HG03135 (cell line): ENCODE results near the gene EGLN3.
"Not testable (repeated sequence)": the region's sequence is repeated elsewhere in the genome, so short reads cannot be mapped to it uniquely, and the experiment has no call there.

Experiments used
- ATAC-seq: cut with Tn5 transposase; IDR thresholded peaks from one replicate; pipeline ENCODE4 v1.9.1; 2021; ENCODE audit warnings: mild to moderate bottlenecking, moderate library complexity; ENCODE audit not compliant: unreplicated experiment

The EGLN3 gene

GRCh38 chr14:33938131-33938949, 12.5 kb downstream of the EGLN3 start:
- no peak for ATAC-seq

- ATAC-seq, result no peak
Observed at GRCh38 chr14:33936391-33936790, 14.5 kb downstream of the EGLN3 start.

GRCh38 chr14:33934938-33935337, 15.9 kb downstream of the EGLN3 start:
- ATAC-seq, result no peak

GRCh38 chr14:33934043-33934750, 16.7 kb downstream of the EGLN3 start:
- ATAC-seq, result no peak

GRCh38 chr14:33933386-33933933, 17.4 kb downstream of the EGLN3 start:
- ATAC-seq, result no peak

- ATAC-seq, result no peak
Observed at GRCh38 chr14:33932576-33933345, 18.1 kb downstream of the EGLN3 start.

- no peak for ATAC-seq
Observed at GRCh38 chr14:33932033-33932432, 18.8 kb downstream of the EGLN3 start.

GRCh38 chr14:33931461-33931860, 19.4 kb downstream of the EGLN3 start:
- ATAC-seq, result no peak

GRCh38 chr14:33930439-33930838, 20.4 kb downstream of the EGLN3 start:
- ATAC-seq, result no peak

GRCh38 chr14:33929799-33930408, 21.0 kb downstream of the EGLN3 start:
- no peak for ATAC-seq

- ATAC-seq, result no peak
Observed at GRCh38 chr14:33928895-33929294, 22.0 kb downstream of the EGLN3 start.

- no peak for ATAC-seq
Observed at GRCh38 chr14:33927944-33928343, 22.9 kb downstream of the EGLN3 start.

GRCh38 chr14:33926967-33927366, 23.9 kb downstream of the EGLN3 start:
- not testable (repeated sequence) for ATAC-seq

GRCh38 chr14:33925946-33926345, 24.9 kb downstream of the EGLN3 start:
- no peak for ATAC-seq

- no peak for ATAC-seq
Observed at GRCh38 chr14:33925235-33925634, 25.6 kb downstream of the EGLN3 start.

- no peak for ATAC-seq
Observed at GRCh38 chr14:33924566-33925100, 26.2 kb downstream of the EGLN3 start.

GRCh38 chr14:33922125-33922524, 28.7 kb downstream of the EGLN3 start:
- ATAC-seq, result no peak

GRCh38 chr14:33918256-33918655, 32.6 kb downstream of the EGLN3 start:
- no peak for ATAC-seq

- no peak for ATAC-seq
Observed at GRCh38 chr14:33917661-33918060, 33.2 kb downstream of the EGLN3 start.
